Mesodermal cell (in vitro differentiated cells): ENCODE data around the gene FBXW4.

Experiments used
- H3K27ac ChIP-seq: 2 replicates; pipeline ENCODE4 v1.7.0; 2013; ENCODE audit warnings: mild to moderate bottlenecking, low read depth, low read length, moderate library complexity; ENCODE audit not compliant: severe bottlenecking
- H3K36me3 ChIP-seq: 2 replicates; pipeline ENCODE4 v1.7.1; 2013; ENCODE audit warnings: mild to moderate bottlenecking, low read length, moderate library complexity; ENCODE audit not compliant: control insufficient read depth, insufficient read depth
- H3K4me1 ChIP-seq: one replicate; pipeline ENCODE4 v1.7.1; 2013; ENCODE audit warnings: mild to moderate bottlenecking, low read length; ENCODE audit not compliant: insufficient read depth, control insufficient read depth, poor library complexity, severe bottlenecking
- H3K4me3 ChIP-seq: 2 replicates; pipeline ENCODE4 v1.7.0; 2013; ENCODE audit warnings: low read length, control low read depth, mild to moderate bottlenecking; ENCODE audit not compliant: insufficient read depth, poor library complexity, severe bottlenecking; ENCODE audit errors: extremely low read depth
- H3K9me3 ChIP-seq: 2 replicates; pipeline ENCODE4 v1.7.1; 2013; ENCODE audit warnings: mild to moderate bottlenecking, low read length, moderate library complexity; ENCODE audit not compliant: control insufficient read depth
- WGBS, 2 experiments: methylation state at CpG; one replicate each; pipeline ENCODE4 v1.1.5; 2013; ENCODE audit warnings: missing lambda C conversion rate in 2 of 2; ENCODE audit not compliant: insufficient coverage in 2 of 2; 5-methylcytosine and 5-hydroxymethylcytosine counted together

FBXW4 gene

DNA sequence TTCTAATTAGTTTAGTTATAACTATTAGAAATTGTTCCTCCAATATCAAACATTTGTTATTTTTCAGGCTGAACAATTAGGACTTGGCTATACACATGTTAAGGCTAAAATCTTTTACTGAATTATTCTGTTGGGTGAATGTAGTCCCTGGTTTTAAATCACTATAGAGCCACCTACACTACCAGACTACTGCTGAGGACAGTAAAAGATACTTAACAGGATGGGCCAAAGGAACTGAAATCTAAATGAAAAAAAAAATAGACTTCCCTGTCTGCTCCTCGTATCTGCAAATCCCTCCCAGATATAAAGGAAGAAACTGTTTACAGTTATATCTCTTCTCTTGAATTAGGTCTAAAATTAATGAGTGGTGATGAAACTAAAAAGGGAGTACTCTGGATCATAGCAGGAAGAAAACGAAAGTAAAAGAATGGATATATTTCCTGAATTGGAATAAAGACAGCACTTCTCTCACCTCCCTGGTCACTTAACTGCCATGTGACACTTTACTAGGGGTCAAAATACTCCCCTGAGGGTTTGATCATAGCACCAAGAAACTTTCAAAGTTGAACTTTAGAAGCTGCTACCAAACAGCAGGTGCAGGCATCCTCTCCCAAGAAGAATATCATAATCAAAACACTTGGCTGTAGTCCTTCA, 12.7 kb downstream of the FBXW4 start:
- Histone ChIP-seq H3K4me1 (peaks cover 19% of the 10 kb centered on the region), H3K9me3 (no peaks in the 10 kb centered on the region), H3K4me3 (no peak overlapping the region), H3K27ac (no peak overlapping the region), H3K36me3 (no peaks in the 10 kb centered on the region)
- no CpG with 5 or more reads among the region's 2 CpGs for WGBS, 2 experiments

- Histone ChIP-seq H3K4me3 (no peak overlapping the region), H3K36me3 (peaks cover 33% of the 10 kb centered on the region), H3K4me1 (peaks cover 4% of the 10 kb centered on the region), H3K27ac (no peak overlapping the region), H3K9me3 (peaks cover 10% of the 10 kb centered on the region)
Measured at GRCh38 chr10:101676565-101676964, 18.4 kb downstream of the FBXW4 start.

DNA sequence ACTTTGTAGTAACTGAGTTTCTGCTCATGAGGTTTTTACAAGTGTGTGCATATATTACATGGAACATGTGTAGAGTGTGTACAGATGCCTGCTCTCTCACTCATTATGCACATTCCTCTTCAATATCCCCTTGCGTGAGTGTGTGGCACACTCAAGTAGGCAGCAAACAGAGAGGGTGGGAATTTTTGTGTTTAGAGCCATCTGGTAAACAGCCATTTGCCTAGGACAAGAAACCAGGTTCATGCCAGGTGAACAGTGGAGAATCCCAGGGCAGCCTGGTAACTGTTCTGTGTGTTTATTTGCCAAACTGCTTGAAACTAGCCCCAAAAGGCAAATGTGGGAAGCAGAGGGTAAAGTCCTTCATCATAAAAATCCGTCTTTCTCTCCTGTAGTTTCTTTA, 19.9 kb downstream of the FBXW4 start:
- Histone ChIP-seq H3K4me1 (peaks cover 4% of the 10 kb centered on the region), H3K27ac (no peak overlapping the region), H3K4me3 (no peak overlapping the region), H3K9me3 (peaks cover 10% of the 10 kb centered on the region), H3K36me3 (peaks cover 47% of the 10 kb centered on the region)
- 100% methylated on average over 1 of the region's 2 CpGs; no CpG with 5 or more reads in 1 of the 2 experiments for WGBS, 2 experiments

- peaks cover 54% of the 10 kb centered on the region for H3K36me3 ChIP-seq
- H3K4me1 ChIP-seq: peaks cover 23% of the 10 kb centered on the region
- peaks cover 10% of the 10 kb centered on the region for H3K9me3 ChIP-seq
- no peak overlapping the region for H3K4me3 ChIP-seq
- H3K27ac ChIP-seq: no peak overlapping the region
- 67 to 92% methylated on average over 1 to 3 of the region's 6 CpGs for WGBS, 2 experiments
Measured at GRCh38 chr10:101672536-101672935, 22.4 kb downstream of the FBXW4 start.

GRCh38 chr10:101671453-101671852, 23.5 kb downstream of the FBXW4 start:
- H3K4me3 ChIP-seq: no peak overlapping the region
- H3K9me3 ChIP-seq: peaks cover 4% of the 10 kb centered on the region
- H3K27ac ChIP-seq: no peak overlapping the region
- no CpG with 5 or more reads among the region's 1 CpG for WGBS, 2 experiments
- peaks cover 23% of the 10 kb centered on the region for H3K4me1 ChIP-seq
- peaks cover 55% of the 10 kb centered on the region for H3K36me3 ChIP-seq

- peaks cover 23% of the 10 kb centered on the region for H3K4me1 ChIP-seq
- no peak overlapping the region for H3K4me3 ChIP-seq
- H3K27ac ChIP-seq: no peak overlapping the region
- peaks cover 54% of the 10 kb centered on the region for H3K36me3 ChIP-seq
- no peaks in the 10 kb centered on the region for H3K9me3 ChIP-seq
Measured at GRCh38 chr10:101670635-101671034, 24.3 kb downstream of the FBXW4 start.

GRCh38 chr10:101669181-101669580, 25.8 kb downstream of the FBXW4 start:
- peaks cover 18% of the 10 kb centered on the region for H3K4me1 ChIP-seq
- WGBS, 2 experiments: 85 to 89% methylated on average over 1 to 2 of the region's 2 CpGs
- H3K27ac ChIP-seq: no peak overlapping the region
- H3K4me3 ChIP-seq: no peak overlapping the region
- H3K9me3 ChIP-seq: no peaks in the 10 kb centered on the region
- peaks cover 56% of the 10 kb centered on the region for H3K36me3 ChIP-seq

DNA sequence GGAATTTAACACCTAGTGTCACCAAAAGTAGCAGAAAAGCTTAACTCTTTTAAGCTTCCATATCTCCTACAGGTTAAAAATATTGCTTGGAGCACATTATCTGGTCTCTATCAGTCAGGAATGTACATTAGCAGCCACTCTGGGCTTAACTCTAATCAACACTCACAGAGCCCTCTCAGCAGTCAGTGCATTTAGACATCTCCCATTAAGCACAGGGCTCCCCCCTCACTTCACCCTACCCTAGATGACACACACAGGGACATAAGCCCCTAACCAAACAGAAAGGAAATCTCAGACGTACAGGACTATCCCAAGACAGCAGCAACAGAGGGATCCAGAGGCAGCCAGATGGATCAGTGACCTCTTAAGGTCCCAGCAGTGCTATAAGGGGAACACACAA, 26.4 kb downstream of the FBXW4 start:
- 17 to 40% methylated on average over 1 of the region's 1 CpG for WGBS, 2 experiments
- peaks cover 62% of the 10 kb centered on the region for H3K36me3 ChIP-seq
- no peaks in the 10 kb centered on the region for H3K9me3 ChIP-seq
- H3K4me1 ChIP-seq: peaks cover 18% of the 10 kb centered on the region
- H3K27ac ChIP-seq: peak overlapping the region; percentile 46
- H3K4me3 ChIP-seq: no peak overlapping the region

DNA sequence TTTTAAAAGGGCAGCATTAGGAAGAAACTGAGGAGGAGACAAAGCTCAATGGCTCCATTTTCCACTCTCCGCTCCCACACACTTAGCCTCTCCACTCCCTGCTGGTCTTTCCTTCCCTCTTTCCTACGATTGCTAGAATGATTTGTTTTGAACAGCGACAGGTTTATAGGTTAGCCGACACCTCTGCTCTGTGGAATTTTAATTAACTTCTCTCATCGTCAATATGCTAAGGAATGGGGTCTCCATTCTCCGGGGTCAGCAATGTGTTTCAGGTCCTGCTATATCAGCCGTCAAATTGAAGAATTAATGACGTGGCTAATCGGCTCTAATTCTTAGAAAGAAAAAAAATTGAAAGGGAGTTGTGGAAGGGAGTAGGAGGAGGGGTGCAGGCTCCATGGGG, 28.9 kb downstream of the FBXW4 start:
- H3K36me3 ChIP-seq: peaks cover 55% of the 10 kb centered on the region
- H3K4me3 ChIP-seq: no peak overlapping the region
- H3K27ac ChIP-seq: no peak overlapping the region
- peaks cover 18% of the 10 kb centered on the region for H3K4me1 ChIP-seq
- no peaks in the 10 kb centered on the region for H3K9me3 ChIP-seq
- WGBS, 2 experiments: 79 to 83% methylated on average over 9 of the region's 9 CpGs

- no CpG with 5 or more reads among the region's 1 CpG for WGBS, 2 experiments
- H3K4me1 ChIP-seq: peaks cover 5% of the 10 kb centered on the region
- H3K36me3 ChIP-seq: peaks cover 55% of the 10 kb centered on the region
- H3K4me3 ChIP-seq: no peak overlapping the region
- no peaks in the 10 kb centered on the region for H3K9me3 ChIP-seq
- no peak overlapping the region for H3K27ac ChIP-seq
Measured at GRCh38 chr10:101663097-101663496, 31.9 kb downstream of the FBXW4 start.

DNA sequence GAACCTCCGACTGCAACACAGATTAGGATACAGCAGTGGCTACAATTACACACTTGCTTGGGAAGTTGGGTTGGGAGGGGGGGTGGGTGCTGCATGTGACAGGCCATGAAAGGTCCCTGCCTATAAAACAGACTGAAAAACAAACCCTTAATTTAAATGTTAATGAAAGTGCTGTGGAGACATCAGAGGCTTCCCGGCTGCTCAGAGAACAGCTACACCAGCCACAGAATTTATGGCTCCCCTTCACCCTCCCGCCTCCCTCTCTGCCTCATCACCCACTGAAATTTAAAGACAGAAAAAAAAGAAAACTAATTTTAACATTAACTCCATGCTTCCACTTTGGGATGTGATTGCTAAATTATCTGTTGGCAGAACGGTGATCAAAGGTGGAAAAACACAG, 34.7 kb downstream of the FBXW4 start:
- peaks cover 58% of the 10 kb centered on the region for H3K36me3 ChIP-seq
- H3K27ac ChIP-seq: no peak overlapping the region
- no CpG with 5 or more reads among the region's 4 CpGs for WGBS, 2 experiments
- H3K4me1 ChIP-seq: no peaks in the 10 kb centered on the region
- H3K9me3 ChIP-seq: no peaks in the 10 kb centered on the region
- no peak overlapping the region for H3K4me3 ChIP-seq
